ENCODE data around the gene FCRL5.

GRCh38 chr1:157540852-157541251 lies 11.5 kb downstream of the FCRL5 start:
- TF ChIP-seq CTCF (IDR thresholded peaks at IDR 0.05; ENCODE audit: poor library complexity) (no peak), EZH2 (IDR thresholded peaks at IDR 0.05; ENCODE audit: borderline replicate concordance) (no peak), EZH2phosphoT487 (IDR thresholded peaks at IDR 0.05; ENCODE audit: low read depth, severe bottlenecking, unreplicated experiment) (no peak)
